Hematopoietic multipotent progenitor cell treated with erythropoietin and hydrocortisone succinate and interleukin-3 and kit ligand, for 8 days (in vitro differentiated cells): Measurements from ENCODE around the gene MAGEA6.
"Not testable (repeated sequence)": the region's sequence is repeated elsewhere in the genome, so short reads cannot be mapped to it uniquely, and the experiment has no call there.

Experiments
- DNase-seq: peaks from one replicate; pipeline ENCODE4 v3.0.0-alpha.2; 2015

The MAGEA6 gene

GRCh38 chrX:152769549-152770289 is at the start of gene MAGEA6:
Gene MAGEA6, minus strand, starts transcription at chrX:152769689. Its CDS starts 2,039 bp downstream, at chrX:152767650.
- DNase-seq: not testable (repeated sequence)

- DNase-seq: no peak
These were observed 49.8 kb upstream of the MAGEA6 start for GRCh38 chrX:152819266-152819665.

- no peak for DNase-seq
These were observed 48.9 kb upstream of the MAGEA6 start for GRCh38 chrX:152818356-152818755.

- peak; percentile 58 for DNase-seq
These were observed 47.7 kb upstream of the MAGEA6 start for GRCh38 chrX:152817078-152817764.

- no peak for DNase-seq
These were observed 44.6 kb upstream of the MAGEA6 start for GRCh38 chrX:152814048-152814447.

GRCh38 chrX:152813206-152813605 is 43.7 kb upstream of the MAGEA6 start:
- no peak for DNase-seq

- DNase-seq: no peak
These were observed 40.9 kb upstream of the MAGEA6 start for GRCh38 chrX:152810403-152810802.

- no peak for DNase-seq
These were observed 36.5 kb upstream of the MAGEA6 start for GRCh38 chrX:152806035-152806434.

GRCh38 chrX:152798945-152799344 is 29.5 kb upstream of the MAGEA6 start:
- DNase-seq: no peak

- not testable (repeated sequence) for DNase-seq
These were observed 17.6 kb upstream of the MAGEA6 start for GRCh38 chrX:152787062-152787461.

- DNase-seq: not testable (repeated sequence)
These were observed 2.9 kb downstream of the MAGEA6 start for GRCh38 chrX:152766562-152766961.

GRCh38 chrX:152761582-152761981 is 7.9 kb downstream of the MAGEA6 start:
- DNase-seq: not testable (repeated sequence)

GRCh38 chrX:152759544-152759943 is 9.9 kb downstream of the MAGEA6 start:
- not testable (repeated sequence) for DNase-seq

- DNase-seq: not testable (repeated sequence)
These were observed 10.6 kb downstream of the MAGEA6 start, which contains the start of gene CSAG3 for GRCh38 chrX:152758918-152759317. Gene CSAG3, plus strand, starts transcription at chrX:152759218.

- DNase-seq: not testable (repeated sequence)
These were observed 14.6 kb downstream of the MAGEA6 start for GRCh38 chrX:152754871-152755270.

GRCh38 chrX:152753686-152754650 is 15.5 kb downstream of the MAGEA6 start, which contains the start of gene MAGEA2:
Gene MAGEA2, minus strand, starts transcription at chrX:152753842. Its CDS starts 2,479 bp downstream, at chrX:152751363.
- DNase-seq: not testable (repeated sequence)

- DNase-seq: no peak
These were observed 30.9 kb downstream of the MAGEA6 start for GRCh38 chrX:152738560-152738959.

- DNase-seq: not testable (repeated sequence)
These were observed 33.0 kb downstream of the MAGEA6 start for GRCh38 chrX:152736528-152736927.

GRCh38 chrX:152735860-152736511 is 33.5 kb downstream of the MAGEA6 start:
- no peak for DNase-seq

GRCh38 chrX:152735101-152735500 is 34.4 kb downstream of the MAGEA6 start:
- no peak for DNase-seq

- not testable (repeated sequence) for DNase-seq
These were observed 35.2 kb downstream of the MAGEA6 start for GRCh38 chrX:152734143-152734858.
